Mammary epithelial cell (primary cell): Measurements from ENCODE around the gene SORCS2.

Source experiments
- EZH2 ChIP-seq: IDR thresholded peaks from 2 replicates; pipeline ENCODE4 v1.6.1; 2012; ENCODE audit warnings: low read length, inconsistent platforms, borderline replicate concordance
- TF ChIP-seq, protein P1 (sequence below), 2 donors: IDR thresholded peaks in 1 of 2; conservative IDR thresholded peaks in 1 of 2; 2 replicates each; pipeline ENCODE4 v1.5.1; 2011 to 2012; ENCODE audit warnings: inconsistent platforms in 2 of 2, low read length in 2 of 2, mild to moderate bottlenecking in 2 of 2, control low read depth in 1 of 2, low read depth in 1 of 2; ENCODE audit not compliant: insufficient read depth in 1 of 2; ENCODE audit errors: extremely low read depth in 1 of 2

DNA sequence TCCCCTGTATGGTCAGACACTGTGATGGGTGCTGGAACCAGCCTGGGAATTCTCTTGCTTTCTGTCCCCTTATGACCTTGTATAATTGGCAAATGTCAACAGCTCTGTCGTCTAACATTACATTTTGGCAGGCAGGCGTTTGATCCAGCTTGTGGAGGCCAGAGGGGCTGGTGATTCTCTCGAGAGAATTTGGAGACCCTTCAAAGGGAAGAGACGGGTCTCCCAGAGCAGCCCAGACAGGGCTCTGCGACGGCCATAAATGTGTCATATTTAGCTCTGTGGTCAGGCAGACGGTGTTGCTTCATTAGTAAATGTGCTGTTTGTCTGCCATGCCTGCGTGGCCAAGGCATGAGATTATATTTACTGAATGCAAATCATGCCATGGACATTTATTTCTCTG is 68.7 kb downstream of the SORCS2 start:
- TF ChIP-seq, protein P1, sequence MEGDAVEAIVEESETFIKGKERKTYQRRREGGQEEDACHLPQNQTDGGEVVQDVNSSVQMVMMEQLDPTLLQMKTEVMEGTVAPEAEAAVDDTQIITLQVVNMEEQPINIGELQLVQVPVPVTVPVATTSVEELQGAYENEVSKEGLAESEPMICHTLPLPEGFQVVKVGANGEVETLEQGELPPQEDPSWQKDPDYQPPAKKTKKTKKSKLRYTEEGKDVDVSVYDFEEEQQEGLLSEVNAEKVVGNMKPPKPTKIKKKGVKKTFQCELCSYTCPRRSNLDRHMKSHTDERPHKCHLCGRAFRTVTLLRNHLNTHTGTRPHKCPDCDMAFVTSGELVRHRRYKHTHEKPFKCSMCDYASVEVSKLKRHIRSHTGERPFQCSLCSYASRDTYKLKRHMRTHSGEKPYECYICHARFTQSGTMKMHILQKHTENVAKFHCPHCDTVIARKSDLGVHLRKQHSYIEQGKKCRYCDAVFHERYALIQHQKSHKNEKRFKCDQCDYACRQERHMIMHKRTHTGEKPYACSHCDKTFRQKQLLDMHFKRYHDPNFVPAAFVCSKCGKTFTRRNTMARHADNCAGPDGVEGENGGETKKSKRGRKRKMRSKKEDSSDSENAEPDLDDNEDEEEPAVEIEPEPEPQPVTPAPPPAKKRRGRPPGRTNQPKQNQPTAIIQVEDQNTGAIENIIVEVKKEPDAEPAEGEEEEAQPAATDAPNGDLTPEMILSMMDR (conservative IDR thresholded peaks at IDR 0.05 in 1 of 2, IDR thresholded peaks at IDR 0.05 in 1 of 2; ENCODE audit: extremely low read depth in 1 of 2, insufficient read depth in 1 of 2, low read depth in 1 of 2, low read length in 2 of 2), result no peak
- no peak for TF ChIP-seq EZH2
